ENCODE results near the gene SH2D5. TPM values are rescaled to one million over a fixed set of nuclear protein-coding genes. Genes with fewer than 3 reads are reported as not detected.

Gene SH2D5
- 1 to 10 TPM in 1 of 4 donors, under 1 TPM in 2, not detected in 1; 0.57 to 1.1 (median 0.79) TPM for total RNA-seq

- WGBS, 2 donors, result 0% methylated on average over 10 to 11 of the region's 38 CpGs
- DNase-seq, result peak; percentile 27
- Histone ChIP-seq H3K27ac (peak within 1 kb of the TSS; percentile 35 to 80 (median 66)), H3K4me1 (peaks cover 19 to 47% (median 24%) of the 10 kb centered on the region in 3 donors), H3K4me3 (peak within 1 kb of the TSS; percentile 27 to 71 (median 58)), H3K27me3 (peaks cover 0 to 49% (median 2%) of the 10 kb centered on the region in 4 donors), H3K9me3 (no peaks in the 10 kb centered on the region), H3K36me3 (peaks cover 0 to 10% (median 0%) of the 10 kb centered on the region in 3 donors)
- TF ChIP-seq CTCF (IDR thresholded peaks at IDR 0.05) (peak in 4 of 6 experiments; percentile 8 to 31 (median 19)), POLR2A (IDR thresholded peaks at IDR 0.05) (no peak)
- intact Hi-C loops (cut with DNase I), result no loop called here
Measured at GRCh38 chr1:20732588-20733359, at the start of gene SH2D5. TSS of gene SH2D5 (minus strand) at chr1:20732703. CDS start at chr1:20728044, 4,659 bp downstream.

- Histone ChIP-seq H3K4me3 (no peak overlapping the region), H3K27me3 (no peaks in the 10 kb centered on the region), H3K9me3 (no peaks in the 10 kb centered on the region), H3K4me1 (peaks cover 0 to 31% (median 5%) of the 10 kb centered on the region in 3 donors), H3K27ac (no peak overlapping the region), H3K36me3 (peaks cover 15 to 93% (median 32%) of the 10 kb centered on the region in 3 donors)
- WGBS, 2 donors, result 82 to 91% methylated on average over 4 of the region's 4 CpGs
- no peak for DNase-seq
- TF ChIP-seq POLR2A (IDR thresholded peaks at IDR 0.05) (no peak), CTCF (IDR thresholded peaks at IDR 0.05) (no peak)
- intact Hi-C loops (cut with DNase I), result no loop called here
Measured at GRCh38 chr1:20775700-20776099, 43.2 kb upstream of the SH2D5 start.

- 81 to 85% methylated on average over 3 of the region's 3 CpGs for WGBS, 2 donors
- Histone ChIP-seq H3K27ac (no peak overlapping the region), H3K27me3 (no peaks in the 10 kb centered on the region), H3K4me1 (peaks cover 0 to 9% (median 5%) of the 10 kb centered on the region in 3 donors), H3K36me3 (peaks cover 16 to 100% (median 63%) of the 10 kb centered on the region in 3 donors), H3K4me3 (no peak overlapping the region), H3K9me3 (no peaks in the 10 kb centered on the region)
- DNase-seq, result no peak
- TF ChIP-seq POLR2A (IDR thresholded peaks at IDR 0.05) (no peak), CTCF (IDR thresholded peaks at IDR 0.05) (no peak)
- intact Hi-C loops (cut with DNase I), result no loop called here
Measured at GRCh38 chr1:20771780-20772179, 39.3 kb upstream of the SH2D5 start.

- H3K4me1 ChIP-seq, result no peaks in the 10 kb centered on the region
- intact Hi-C loops (cut with DNase I), result no loop called here
- WGBS, 2 donors, result 84 to 90% methylated on average over 5 to 6 of the region's 6 CpGs
- H3K4me3 ChIP-seq, result no peak overlapping the region
- no peaks in the 10 kb centered on the region for H3K27me3 ChIP-seq
- no peak overlapping the region for H3K27ac ChIP-seq
- H3K9me3 ChIP-seq, result no peaks in the 10 kb centered on the region
- no peak for TF ChIP-seq CTCF (IDR thresholded peaks at IDR 0.05)
- no peak for TF ChIP-seq POLR2A (IDR thresholded peaks at IDR 0.05)
- no peak for DNase-seq
- H3K36me3 ChIP-seq, result peaks cover 16 to 100% (median 74%) of the 10 kb centered on the region in 3 donors
Measured at GRCh38 chr1:20770314-20771087, 38.0 kb upstream of the SH2D5 start.

- H3K4me1 ChIP-seq, result no peaks in the 10 kb centered on the region
- no peaks in the 10 kb centered on the region for H3K9me3 ChIP-seq
- TF ChIP-seq CTCF (IDR thresholded peaks at IDR 0.05), result no peak
- TF ChIP-seq POLR2A (IDR thresholded peaks at IDR 0.05), result no peak
- peaks cover 9 to 100% (median 73%) of the 10 kb centered on the region in 3 donors for H3K36me3 ChIP-seq
- DNase-seq, result no peak
- H3K27me3 ChIP-seq, result no peaks in the 10 kb centered on the region
- no peak overlapping the region for H3K27ac ChIP-seq
- intact Hi-C loops (cut with DNase I), result no loop called here
- no peak overlapping the region for H3K4me3 ChIP-seq
Measured at GRCh38 chr1:20767271-20767670, 34.8 kb upstream of the SH2D5 start.

Measured in esophagus squamous epithelium (tissue), 5 donors.